Right atrium auricular region (tissue), 2 donors: Measurements from ENCODE around the gene CCDC92B. TPM values are rescaled to one million over a fixed set of nuclear protein-coding genes. Genes with fewer than 3 reads are reported as not detected.
A peak's percentile ranks its signal among the peaks of the same experiment; 100 is the strongest.

ENCODE experiments used
- DNase-seq: peaks from one replicate; pipeline ENCODE4 v3.0.0-alpha.2; 2019; ENCODE audit warnings: low spot score
- H3K27ac ChIP-seq, 2 donors: fragments of 200-600 bp; sonication (generic); 1 replicate in 1 of 2; 2 replicates in 1 of 2; pipeline ENCODE4 v1.5.1; 2016 to 2019
- H3K27me3 ChIP-seq, 2 donors: fragments of 200-600 bp; sonication (generic); one replicate each; pipeline versions ENCODE4 v1.5.1 to v1.6.0; 2017 to 2019
- H3K36me3 ChIP-seq: fragments of 200-600 bp; sonication (generic); one replicate; pipeline ENCODE4 v1.5.1; 2016
- H3K4me1 ChIP-seq, 2 donors: fragments of 200-600 bp; sonication (generic); one replicate each; pipeline versions ENCODE4 v1.5.1 to v1.6.0; 2017 to 2019
- H3K4me3 ChIP-seq, 2 donors: fragments of 200-600 bp; sonication (generic); 1 replicate in 1 of 2; 2 replicates in 1 of 2; pipeline ENCODE4 v1.5.1; 2017 to 2019; ENCODE audit warnings: mild to moderate bottlenecking in 1 of 2, moderate library complexity in 1 of 2
- H3K9me3 ChIP-seq, 2 donors: fragments of 200-600 bp; sonication (generic); one replicate each; pipeline ENCODE4 v1.5.1; 2019
- total RNA-seq, 2 donors: library from RNA; depleted of rRNA; stranded (reverse); fragments of >200 nt; gene quantifications; one replicate each; pipeline ENCODE4 v1.1.0, GENCODE V29; 2016
- TF ChIP-seq, protein P1 (sequence below), 2 donors: fragments of 200-600 bp; sonication (generic); IDR thresholded peaks; one replicate each; pipeline ENCODE4 v1.5.1; 2019; ENCODE audit warnings: antibody characterized with exemption in 2 of 2

The CCDC92B gene
- total RNA-seq, 2 donors from 2014 or later, result not detected

DNA sequence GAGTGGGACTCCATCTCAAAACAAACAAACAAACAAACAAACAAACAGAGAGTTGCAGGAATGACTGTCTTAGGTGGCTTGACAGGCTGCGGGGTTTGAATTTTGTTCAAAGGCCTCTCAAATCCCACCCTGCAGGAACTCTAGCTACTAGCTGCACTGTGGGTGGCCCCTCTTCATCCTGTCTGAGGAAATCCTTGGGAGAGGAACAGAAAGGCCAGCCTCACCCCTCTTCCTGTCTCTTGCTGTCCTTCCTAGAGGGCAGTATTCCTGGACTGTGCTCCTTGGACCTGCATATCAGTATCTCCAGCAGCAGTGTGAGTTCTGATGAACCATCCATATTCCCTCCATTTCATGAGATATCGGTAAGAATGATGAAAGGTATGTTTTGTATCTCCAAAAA, 2.0 kb upstream of the CCDC92B start:
- no peak overlapping the region for H3K4me3 ChIP-seq
- no peak for DNase-seq
- peaks cover 0 to 8% of the 10 kb centered on the region in 2 donors for H3K4me1 ChIP-seq
- no peak overlapping the region for H3K27ac ChIP-seq
- no peaks in the 10 kb centered on the region for H3K36me3 ChIP-seq
- no peaks in the 10 kb centered on the region for H3K9me3 ChIP-seq
- TF ChIP-seq, protein P1, sequence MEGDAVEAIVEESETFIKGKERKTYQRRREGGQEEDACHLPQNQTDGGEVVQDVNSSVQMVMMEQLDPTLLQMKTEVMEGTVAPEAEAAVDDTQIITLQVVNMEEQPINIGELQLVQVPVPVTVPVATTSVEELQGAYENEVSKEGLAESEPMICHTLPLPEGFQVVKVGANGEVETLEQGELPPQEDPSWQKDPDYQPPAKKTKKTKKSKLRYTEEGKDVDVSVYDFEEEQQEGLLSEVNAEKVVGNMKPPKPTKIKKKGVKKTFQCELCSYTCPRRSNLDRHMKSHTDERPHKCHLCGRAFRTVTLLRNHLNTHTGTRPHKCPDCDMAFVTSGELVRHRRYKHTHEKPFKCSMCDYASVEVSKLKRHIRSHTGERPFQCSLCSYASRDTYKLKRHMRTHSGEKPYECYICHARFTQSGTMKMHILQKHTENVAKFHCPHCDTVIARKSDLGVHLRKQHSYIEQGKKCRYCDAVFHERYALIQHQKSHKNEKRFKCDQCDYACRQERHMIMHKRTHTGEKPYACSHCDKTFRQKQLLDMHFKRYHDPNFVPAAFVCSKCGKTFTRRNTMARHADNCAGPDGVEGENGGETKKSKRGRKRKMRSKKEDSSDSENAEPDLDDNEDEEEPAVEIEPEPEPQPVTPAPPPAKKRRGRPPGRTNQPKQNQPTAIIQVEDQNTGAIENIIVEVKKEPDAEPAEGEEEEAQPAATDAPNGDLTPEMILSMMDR (IDR thresholded peaks at IDR 0.05), result no peak
- H3K27me3 ChIP-seq, result peaks cover 3 to 9% of the 10 kb centered on the region in 2 donors

DNA sequence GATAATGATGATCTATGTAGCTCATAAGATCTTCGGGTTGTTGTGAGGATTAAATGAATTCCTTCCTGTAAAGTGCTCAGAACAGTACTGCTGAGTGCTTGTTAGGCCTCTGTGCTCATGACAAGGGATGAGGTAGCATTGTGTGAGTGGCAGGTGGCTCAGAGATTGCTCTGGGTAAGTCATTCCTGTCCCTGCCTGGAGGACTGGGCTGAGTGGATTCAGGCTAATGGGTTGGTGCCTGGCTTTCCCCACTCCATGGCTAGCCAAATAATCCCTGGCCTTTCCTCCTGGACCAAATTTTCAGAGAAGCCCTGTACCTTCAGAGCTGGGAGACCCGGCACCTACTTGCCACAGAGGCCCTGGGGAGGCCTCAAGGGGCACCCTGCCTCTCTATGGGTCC, 1.3 kb upstream of the CCDC92B start:
- no peaks in the 10 kb centered on the region for H3K36me3 ChIP-seq
- H3K4me1 ChIP-seq, result peaks cover 0 to under 1% of the 10 kb centered on the region in 2 donors
- peaks cover 0 to 9% of the 10 kb centered on the region in 2 donors for H3K27me3 ChIP-seq
- no peak for DNase-seq
- TF ChIP-seq, protein P1 (IDR thresholded peaks at IDR 0.05), result no peak
- H3K9me3 ChIP-seq, result no peaks in the 10 kb centered on the region
- no peak overlapping the region for H3K27ac ChIP-seq
- no peak overlapping the region for H3K4me3 ChIP-seq

DNA sequence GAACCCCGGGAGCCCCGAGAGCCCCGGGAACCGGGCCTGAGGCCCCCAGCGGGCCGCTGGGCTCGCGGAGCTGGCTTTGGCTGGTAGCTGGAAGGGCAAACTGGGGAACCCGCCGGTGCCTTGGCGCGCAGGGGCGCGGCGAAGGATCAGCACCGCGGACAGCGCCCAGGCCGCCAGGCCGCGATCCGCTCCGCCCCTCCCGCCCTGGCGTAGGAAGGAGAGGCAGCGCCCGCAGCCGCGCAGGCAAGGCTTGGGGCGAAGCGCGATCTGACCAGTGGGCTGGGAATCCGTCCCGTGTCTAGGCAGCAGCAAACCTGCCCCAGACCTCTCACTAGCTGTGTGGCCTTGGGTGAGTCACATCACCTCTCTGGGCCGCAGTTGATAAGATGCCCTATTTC, 331 bp upstream of the CCDC92B start:
- no peak for DNase-seq
- Histone ChIP-seq H3K36me3 (no peaks in the 10 kb centered on the region), H3K27ac (no peak overlapping the region), H3K4me1 (no peaks in the 10 kb centered on the region), H3K4me3 (peak overlapping the region; percentile 2 to 37), H3K9me3 (no peaks in the 10 kb centered on the region), H3K27me3 (peaks cover 0 to 9% of the 10 kb centered on the region in 2 donors)
- TF ChIP-seq, protein P1 (IDR thresholded peaks at IDR 0.05), result peak in 1 of 2 donors; percentile 26

DNA sequence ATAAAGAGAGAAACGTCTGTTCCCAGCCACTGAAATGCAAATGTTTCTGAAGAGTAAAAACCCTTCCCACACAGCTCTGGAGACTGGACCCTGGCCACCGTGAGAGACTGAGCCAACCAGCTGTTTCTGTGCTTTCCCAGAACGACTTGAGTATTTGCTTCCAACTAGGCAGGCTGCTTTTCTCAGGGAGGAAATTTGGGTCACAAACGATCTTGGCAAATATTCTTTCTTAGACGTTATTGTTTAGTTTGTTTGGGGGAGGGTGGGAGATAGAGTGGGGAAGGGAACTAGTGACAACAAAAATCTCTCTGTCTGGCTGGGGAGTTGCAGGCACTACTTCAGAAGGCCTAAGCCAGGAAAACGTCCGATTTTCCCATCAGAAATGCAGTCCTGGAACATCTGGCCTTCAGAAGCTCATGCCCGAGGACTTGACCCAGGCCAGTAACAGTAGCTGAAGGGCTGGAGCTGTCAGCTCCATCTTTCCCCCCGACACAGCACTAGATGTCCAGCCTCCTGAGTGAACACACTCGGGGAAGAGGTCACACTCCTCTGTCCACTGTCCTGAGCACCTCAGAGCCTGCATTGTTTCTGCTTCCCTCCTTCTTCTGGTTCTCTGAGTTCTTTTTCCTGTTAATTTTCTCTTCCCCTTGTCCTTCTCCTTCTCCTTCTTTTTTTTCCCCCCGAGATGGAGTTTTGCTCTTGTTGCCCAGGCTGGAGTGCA, 4.0 kb downstream of the CCDC92B start:
- Histone ChIP-seq H3K27ac (no peak overlapping the region), H3K4me3 (no peak overlapping the region), H3K4me1 (no peaks in the 10 kb centered on the region), H3K9me3 (no peaks in the 10 kb centered on the region), H3K36me3 (no peaks in the 10 kb centered on the region), H3K27me3 (peaks cover 0 to 9% of the 10 kb centered on the region in 2 donors)
- TF ChIP-seq, protein P1 (IDR thresholded peaks at IDR 0.05), result no peak
- no peak for DNase-seq

DNA sequence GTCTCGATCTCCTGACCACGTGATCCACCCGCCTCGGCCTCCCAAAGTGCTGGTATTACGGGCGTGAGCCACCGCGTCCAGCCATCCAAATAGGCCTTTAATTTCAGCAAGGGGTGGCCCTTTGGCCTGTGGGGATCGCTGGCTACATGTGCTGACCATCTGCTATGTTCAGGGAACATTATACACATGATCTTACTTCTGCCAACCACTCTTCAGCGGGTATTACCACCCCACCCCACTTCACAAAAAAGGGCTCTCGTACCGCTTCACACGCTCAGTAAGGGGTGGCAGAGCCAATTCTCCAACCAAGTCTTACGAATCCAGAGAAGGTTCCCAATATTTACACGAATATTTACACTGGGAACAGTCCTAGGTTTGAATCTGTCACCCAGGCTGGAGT, 11.8 kb downstream of the CCDC92B start:
- H3K36me3 ChIP-seq, result no peaks in the 10 kb centered on the region
- no peaks in the 10 kb centered on the region for H3K4me1 ChIP-seq
- no peak overlapping the region for H3K27ac ChIP-seq
- no peaks in the 10 kb centered on the region for H3K27me3 ChIP-seq
- TF ChIP-seq, protein P1 (IDR thresholded peaks at IDR 0.05), result no peak
- no peak overlapping the region for H3K4me3 ChIP-seq
- no peak for DNase-seq
- H3K9me3 ChIP-seq, result no peaks in the 10 kb centered on the region

DNA sequence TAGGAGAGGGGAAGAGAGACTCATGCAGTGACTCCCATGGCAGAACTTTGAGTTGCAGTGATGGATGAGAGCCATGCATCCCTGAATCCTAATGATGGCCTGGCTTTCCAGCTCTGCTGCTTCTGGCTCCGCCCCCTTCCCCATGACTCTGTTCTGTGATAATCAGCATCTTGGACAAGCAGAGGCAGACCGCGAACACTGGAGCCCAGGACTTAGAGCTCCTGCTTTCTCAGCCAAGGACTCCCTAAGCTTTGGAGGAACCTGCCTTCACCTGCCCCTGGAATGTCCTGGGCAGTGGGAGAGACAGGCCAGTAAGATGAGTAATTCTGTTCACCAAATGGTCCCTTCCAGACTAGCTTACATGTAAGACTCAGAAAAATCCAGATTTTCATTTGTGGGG, 12.5 kb downstream of the CCDC92B start:
- H3K27me3 ChIP-seq, result no peaks in the 10 kb centered on the region
- no peaks in the 10 kb centered on the region for H3K4me1 ChIP-seq
- no peaks in the 10 kb centered on the region for H3K36me3 ChIP-seq
- H3K27ac ChIP-seq, result no peak overlapping the region
- DNase-seq, result no peak
- H3K9me3 ChIP-seq, result no peaks in the 10 kb centered on the region
- no peak overlapping the region for H3K4me3 ChIP-seq
- TF ChIP-seq, protein P1 (IDR thresholded peaks at IDR 0.05), result no peak
